Right lobe of liver (tissue), 6 donors: Measurements from ENCODE around the gene MCEE. TPM values are rescaled to one million over a fixed set of nuclear protein-coding genes. Genes with fewer than 3 reads are reported as not detected.
"Not testable (repeated sequence)": the region's sequence is repeated elsewhere in the genome, so short reads cannot be mapped to it uniquely, and the experiment has no call there.

Experiments
- ATAC-seq, 4 donors: fragments of 200-7000 bp; cut with Tn5 transposase; one replicate each; pipeline ENCODE4 v1.9.1; 2020; ENCODE audit warnings: mild to moderate bottlenecking in 4 of 4, moderate library complexity in 4 of 4
- DNase-seq, 3 donors: peaks; one replicate each; pipeline ENCODE4 v3.0.0-alpha.2; 2020
- H3K27ac ChIP-seq, 3 donors: fragments of 200-600 bp; one replicate each; pipeline ENCODE4 v1.8.0; 2022
- H3K27me3 ChIP-seq, 2 donors: fragments of 200-600 bp; one replicate each; pipeline ENCODE4 v1.8.0; 2022
- H3K36me3 ChIP-seq, 4 donors: fragments of 200-600 bp; sonication (generic) in 1 of 4; one replicate each; pipeline versions ENCODE4 v1.5.1 to v1.8.0; 2017 to 2022; ENCODE audit warnings: control low read depth in 1 of 4
- H3K4me1 ChIP-seq, 4 donors: fragments of 200-600 bp; sonication (generic) in 1 of 4; one replicate each; pipeline versions ENCODE4 v1.5.1 to v1.8.0; 2017 to 2022; ENCODE audit warnings: control low read depth in 1 of 4
- H3K4me3 ChIP-seq, 3 donors: fragments of 200-600 bp; one replicate each; pipeline ENCODE4 v1.8.0; 2022
- H3K9me3 ChIP-seq, 4 donors: fragments of 200-600 bp; sonication (generic) in 1 of 4; one replicate each; pipeline versions ENCODE4 v1.5.1 to v1.8.0; 2017 to 2022; ENCODE audit warnings: control low read depth in 1 of 4
- POLR2A ChIP-seq: fragments of 450-650 bp; IDR thresholded peaks from one replicate; pipeline ENCODE4 v1.6.1; 2017; ENCODE audit warnings: antibody characterized with exemption, mild to moderate bottlenecking
- WGBS: methylation state at CpG from one replicate; pipeline ENCODE4 v1.1.6; 2018; ENCODE audit warnings: low coverage, low lambda C conversion rate; ENCODE audit not compliant: insufficient coverage; ENCODE audit errors: missing lambda C conversion rate; 5-methylcytosine and 5-hydroxymethylcytosine counted together
- intact Hi-C, 2 donors: fragments of 100-400 bp; cut with DNase I; formaldehyde crosslinking; loops; one replicate each; pipeline versions ENCODE4 v1.11.2 to v1.14.1; 2022
- long read RNA-seq: library from polyadenylated mRNA; unstranded; transcript quantifications from one replicate; pipeline ENCODE4 v2.0.0, GENCODE V29; 2019
- total RNA-seq, 6 experiments: library from RNA; depleted of rRNA in 2 of 6; stranded (reverse); fragments of >200 nt in 2 of 6; fragmentation: NEBNext Ultra II Directional in 3 of 6; extraction: Animal tissue kit (Norgen Biotek cat#: 25700) in 3 of 6; gene quantifications; one replicate each; pipeline versions ENCODE4 v1.1.0 to v1.2.4, GENCODE V29; 2016 to 2023
- TF ChIP-seq, protein P1 (sequence below), 4 donors: fragments of 200-600 bp in 3 of 4; fragments of 450-650 bp in 1 of 4; IDR thresholded peaks; one replicate each; pipeline versions ENCODE4 v1.5.1 to v1.8.0; 2016 to 2022; ENCODE audit warnings: antibody characterized with exemption in 4 of 4, mild to moderate bottlenecking in 2 of 4
- donor health status: DM: no; HTN: yes; CAD: no.
- donor health status: DM: no; HTN: no; CAD: no.
- donor health status: DM: no; HTN: no; CAD: no.
- donor health status: DM: no; HTN: yes; CAD: no.
- donor health status: DM: no; HTN: yes; CAD: no.

The MCEE gene
- total RNA-seq = 10 to 100 TPM; 15.5 to 37.8 (median 23.1) TPM
- long read RNA-seq, partial matches to known transcripts = 1 of 7 reads
- long read RNA-seq, other reads (novel, unspliced or antisense) = 2 of 7 reads

DNA sequence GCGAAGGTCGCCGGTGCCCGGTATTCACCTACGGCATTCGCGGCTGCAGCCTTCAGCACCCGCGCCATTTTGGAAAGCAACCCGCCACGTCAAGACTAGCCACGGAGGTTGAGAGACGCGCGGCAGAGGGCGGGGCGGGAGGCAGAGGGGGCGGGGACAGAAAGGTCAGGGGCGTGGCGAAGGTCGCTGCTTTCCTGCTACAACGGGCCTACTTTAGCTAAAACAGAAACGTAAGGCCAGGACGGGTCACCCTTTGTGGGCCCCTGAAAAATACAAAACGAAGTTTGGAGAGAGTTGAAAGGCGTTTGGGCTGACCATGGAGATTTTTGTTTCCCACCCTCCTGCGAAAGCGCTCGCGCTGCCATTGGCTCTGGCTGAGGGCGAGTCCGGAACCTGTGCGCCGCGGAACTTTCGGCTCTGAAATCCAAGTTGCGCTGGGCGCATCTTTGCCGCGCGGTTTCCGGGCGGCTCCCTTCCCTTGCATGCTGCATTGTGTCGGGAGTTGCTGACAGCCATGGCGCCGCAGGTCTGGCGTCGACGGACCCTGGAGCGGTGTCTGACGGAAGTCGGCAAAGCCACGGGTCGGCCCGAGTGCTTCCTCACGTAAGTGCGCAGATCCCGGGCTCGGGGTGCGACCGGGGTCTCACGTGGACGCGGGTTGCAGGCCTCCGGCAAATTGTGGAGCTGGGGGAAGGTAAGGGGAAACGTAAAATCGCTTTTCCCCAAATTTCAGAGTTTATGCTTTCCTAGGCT lies at the start of gene MCEE, which contains the start of gene MPHOSPH10:
Gene MCEE (minus strand): TSS at position 78 of the 753 bp plus-strand sequence. CDS start 10 bp downstream, at position 68.
Gene MPHOSPH10 (plus strand): TSS at position 483 of the 753 bp plus-strand sequence. CDS start 32 bp downstream, at position 515.
- DNase-seq = peak; percentile 91 to 94 (median 94)
- no peaks in the 10 kb centered on the region for H3K27me3 ChIP-seq
- peak within 1 kb of the TSS; percentile 76 to 91 (median 83) for H3K4me3 ChIP-seq
- H3K9me3 ChIP-seq = no peaks in the 10 kb centered on the region
- peak within 1 kb of the TSS; percentile 87 to 98 (median 94) for H3K27ac ChIP-seq
- peaks cover 0 to 20% (median 6%) of the 10 kb centered on the region in 4 donors for H3K4me1 ChIP-seq
- H3K36me3 ChIP-seq = peaks cover 2 to 24% (median 7%) of the 10 kb centered on the region in 4 donors
- TF ChIP-seq, protein P1, sequence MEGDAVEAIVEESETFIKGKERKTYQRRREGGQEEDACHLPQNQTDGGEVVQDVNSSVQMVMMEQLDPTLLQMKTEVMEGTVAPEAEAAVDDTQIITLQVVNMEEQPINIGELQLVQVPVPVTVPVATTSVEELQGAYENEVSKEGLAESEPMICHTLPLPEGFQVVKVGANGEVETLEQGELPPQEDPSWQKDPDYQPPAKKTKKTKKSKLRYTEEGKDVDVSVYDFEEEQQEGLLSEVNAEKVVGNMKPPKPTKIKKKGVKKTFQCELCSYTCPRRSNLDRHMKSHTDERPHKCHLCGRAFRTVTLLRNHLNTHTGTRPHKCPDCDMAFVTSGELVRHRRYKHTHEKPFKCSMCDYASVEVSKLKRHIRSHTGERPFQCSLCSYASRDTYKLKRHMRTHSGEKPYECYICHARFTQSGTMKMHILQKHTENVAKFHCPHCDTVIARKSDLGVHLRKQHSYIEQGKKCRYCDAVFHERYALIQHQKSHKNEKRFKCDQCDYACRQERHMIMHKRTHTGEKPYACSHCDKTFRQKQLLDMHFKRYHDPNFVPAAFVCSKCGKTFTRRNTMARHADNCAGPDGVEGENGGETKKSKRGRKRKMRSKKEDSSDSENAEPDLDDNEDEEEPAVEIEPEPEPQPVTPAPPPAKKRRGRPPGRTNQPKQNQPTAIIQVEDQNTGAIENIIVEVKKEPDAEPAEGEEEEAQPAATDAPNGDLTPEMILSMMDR (IDR thresholded peaks at IDR 0.05) = no peak
- TF ChIP-seq POLR2A = peak; percentile 53
- peak; percentile 94 to 96 (median 95) for ATAC-seq
- intact Hi-C loops = no loop called here
- WGBS = 0% methylated on average over 60 of the region's 67 CpGs

DNA sequence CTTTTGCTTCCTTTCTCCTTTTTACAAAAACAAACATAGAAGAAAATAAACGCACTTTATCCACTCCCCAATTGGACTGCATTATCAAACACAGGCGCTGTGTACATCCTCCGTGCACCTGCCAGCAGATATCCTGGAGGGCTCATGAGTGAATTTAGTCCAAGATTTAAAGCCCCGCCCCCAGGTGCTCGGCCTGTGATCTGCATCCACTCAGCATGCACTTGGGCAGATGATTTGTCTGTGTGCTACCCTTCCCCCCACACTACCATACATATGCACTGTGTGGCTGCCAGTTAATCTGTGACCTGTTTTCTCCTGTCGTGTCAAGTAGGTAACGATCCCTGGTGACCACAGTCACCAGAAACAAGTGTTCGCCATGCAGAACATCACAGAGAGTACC lies 48.8 kb upstream of the MCEE start:
- H3K27ac ChIP-seq, H3K36me3 ChIP-seq, ATAC-seq, H3K4me3 ChIP-seq, H3K27me3 ChIP-seq, H3K4me1 ChIP-seq, H3K9me3 ChIP-seq, DNase-seq, intact Hi-C loops: not testable (repeated sequence)
- WGBS = 60% methylated on average over 7 of the region's 8 CpGs

DNA sequence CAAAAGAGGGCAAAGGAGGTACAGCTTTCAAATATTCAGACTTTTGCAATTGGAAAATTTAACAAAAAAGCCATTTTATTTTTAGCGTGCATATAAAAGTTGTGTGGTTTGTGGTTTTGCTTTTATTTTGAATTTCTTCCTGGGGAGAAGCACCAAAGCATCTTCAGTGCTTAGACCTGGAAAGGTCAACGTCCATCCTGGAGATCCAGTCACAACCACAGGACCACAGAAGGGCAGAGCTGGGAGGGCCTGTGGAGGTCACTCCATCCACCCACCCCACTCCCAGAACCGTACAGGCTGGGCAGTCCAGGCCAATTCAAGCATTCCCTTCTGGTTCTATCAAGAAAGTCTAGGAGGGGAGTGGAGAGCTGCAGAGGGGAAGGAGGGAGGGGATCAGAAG lies 44.2 kb upstream of the MCEE start:
- no peak for TF ChIP-seq POLR2A
- TF ChIP-seq, protein P1 (IDR thresholded peaks at IDR 0.05) = no peak
- no peak for ATAC-seq

DNA sequence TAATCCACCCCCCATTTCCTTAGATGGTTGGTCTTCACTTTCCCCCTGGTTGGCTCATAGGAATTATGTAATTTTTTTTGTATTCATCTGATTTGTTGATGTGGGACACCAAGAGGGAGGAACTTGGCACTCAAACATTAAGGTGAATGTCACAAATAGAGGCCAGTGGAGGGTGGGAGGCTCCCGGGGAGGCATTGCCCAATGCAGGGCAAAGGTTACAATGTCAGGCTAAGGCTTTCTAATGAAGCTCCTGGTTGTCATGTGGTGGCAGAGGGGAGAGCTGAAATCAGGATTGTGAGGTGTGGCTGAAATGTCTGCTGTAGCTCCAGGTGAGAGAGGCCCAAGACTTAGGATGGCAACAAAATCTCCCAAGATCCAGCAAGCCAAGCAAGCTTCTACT lies 43.1 kb upstream of the MCEE start:
- ATAC-seq (peak; percentile 92 to 99 (median 96)), DNase-seq (peak; percentile 62 to 86 (median 81))
- intact Hi-C loops = no loop called here
- peaks cover 0 to 10% (median 0%) of the 10 kb centered on the region in 4 donors for H3K4me1 ChIP-seq
- no peaks in the 10 kb centered on the region for H3K27me3 ChIP-seq
- H3K36me3 ChIP-seq = no peaks in the 10 kb centered on the region
- 50% methylated on average over 1 of the region's 1 CpG for WGBS
- H3K4me3 ChIP-seq = no peak overlapping the region
- H3K27ac ChIP-seq = peak overlapping the region in 2 of 3 donors; percentile 7 to 31
- TF ChIP-seq POLR2A = no peak
- TF ChIP-seq, protein P1 (IDR thresholded peaks at IDR 0.05) = no peak
- no peaks in the 10 kb centered on the region for H3K9me3 ChIP-seq

More for the DNA sequence above, 44.2 kb upstream of the MCEE start:
- no peak for DNase-seq
- H3K27me3 ChIP-seq = no peaks in the 10 kb centered on the region
- no peak overlapping the region for H3K4me3 ChIP-seq
- H3K36me3 ChIP-seq = no peaks in the 10 kb centered on the region
- 60% methylated on average over 3 of the region's 3 CpGs for WGBS
- peaks cover 0 to 10% (median 0%) of the 10 kb centered on the region in 4 donors for H3K4me1 ChIP-seq
- H3K9me3 ChIP-seq = no peaks in the 10 kb centered on the region
- intact Hi-C loops = no loop called here
- no peak overlapping the region for H3K27ac ChIP-seq

DNA sequence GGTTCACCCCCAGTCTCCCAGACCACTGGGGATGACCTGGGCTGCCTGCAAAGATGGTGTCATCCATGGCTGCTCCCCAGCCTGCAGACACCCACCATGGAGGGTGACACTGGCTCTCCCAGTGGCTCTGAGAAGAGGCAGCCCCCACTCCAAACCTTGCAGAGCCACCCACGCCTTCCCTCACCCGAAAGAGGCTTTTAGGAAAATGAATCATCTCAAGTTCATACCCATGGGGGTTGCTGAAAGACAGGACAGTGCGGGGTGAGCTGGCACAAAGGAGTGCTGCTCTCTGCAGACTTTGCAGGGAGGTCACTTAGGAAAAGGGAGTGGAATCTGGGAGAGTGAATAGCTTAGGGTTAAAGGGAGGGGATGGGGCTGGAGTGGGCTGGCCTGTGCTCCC lies 36.8 kb upstream of the MCEE start:
- no CpG with 5 or more reads among the region's 3 CpGs for whole genome bisulfite sequencing
- ATAC-seq = no peak

More for the DNA sequence above, 36.8 kb upstream of the MCEE start:
- intact Hi-C loops = no loop called here
- no peaks in the 10 kb centered on the region for H3K4me1 ChIP-seq
- no peak overlapping the region for H3K27ac ChIP-seq
- no peaks in the 10 kb centered on the region for H3K27me3 ChIP-seq
- H3K4me3 ChIP-seq = no peak overlapping the region
- no peaks in the 10 kb centered on the region for H3K36me3 ChIP-seq
- H3K9me3 ChIP-seq = no peaks in the 10 kb centered on the region
- DNase-seq = no peak
- TF ChIP-seq POLR2A = no peak
- TF ChIP-seq, protein P1 (IDR thresholded peaks at IDR 0.05) = no peak
